GM12865 (cell line): ENCODE measurements around the gene CCDC110.

Source experiments
- DNase-seq: peaks from one replicate; pipeline ENCODE4 v3.0.0; 2010; ENCODE audit warnings: low read depth
- H3K4me3 ChIP-seq: 2 replicates; pipeline ENCODE4 v1.5.1; 2011; ENCODE audit warnings: mild to moderate bottlenecking, low read depth, low read length, control low read depth
- TF ChIP-seq, protein P1 (sequence below): IDR thresholded peaks from 2 replicates; pipeline ENCODE4 v1.5.1; 2011; ENCODE audit warnings: low read length, control low read depth, low read depth, inconsistent platforms; ENCODE audit not compliant: insufficient read depth; ENCODE audit errors: missing control alignments

Gene CCDC110

DNA sequence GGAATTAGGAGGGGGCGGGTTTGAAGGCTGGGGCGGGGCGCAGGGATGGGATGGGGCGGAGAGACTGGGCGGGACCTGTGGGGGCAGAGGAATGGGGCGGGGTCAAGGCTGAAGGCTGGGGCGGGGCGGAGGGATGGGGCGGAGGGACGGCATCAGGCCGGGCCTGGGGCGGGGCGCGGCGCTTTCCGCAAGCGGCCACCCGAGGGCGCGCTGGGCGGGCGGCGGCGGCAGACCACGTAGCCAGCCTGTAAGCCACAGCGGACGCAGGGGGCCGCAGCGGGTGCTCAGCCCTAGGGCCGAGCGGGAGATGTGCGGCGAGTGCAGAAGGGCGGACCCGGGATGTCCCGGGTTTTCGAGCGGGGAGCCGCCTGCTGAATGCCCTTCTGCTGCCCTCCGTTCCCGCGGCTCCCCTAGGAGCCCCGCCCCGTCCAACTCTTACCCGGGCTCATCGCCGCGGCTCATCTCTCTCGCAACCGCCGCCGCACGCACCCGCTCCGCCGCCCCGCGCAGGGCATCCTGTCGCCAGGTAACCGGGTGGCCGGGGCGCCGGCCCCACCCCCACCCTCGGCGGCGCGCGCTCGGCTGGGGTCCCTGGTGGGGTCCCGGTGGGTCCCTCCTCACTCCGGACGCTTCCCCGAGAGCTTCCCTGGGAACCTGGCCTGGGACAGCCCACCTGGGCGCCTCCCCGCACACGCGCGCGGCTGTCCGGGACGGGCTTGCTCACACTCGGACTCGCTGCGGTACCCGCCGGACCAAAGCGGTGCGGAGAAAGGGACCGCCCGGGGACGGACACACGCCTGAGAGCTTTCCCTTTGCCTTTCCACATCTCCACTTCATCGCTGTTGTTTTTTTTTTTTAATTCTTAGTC is at the start of gene CCDC110:
TSS of gene CCDC110 (minus strand) at position 499 of the 868 bp plus-strand sequence. CDS start at position 449, 50 bp downstream.
- TF ChIP-seq, protein P1, sequence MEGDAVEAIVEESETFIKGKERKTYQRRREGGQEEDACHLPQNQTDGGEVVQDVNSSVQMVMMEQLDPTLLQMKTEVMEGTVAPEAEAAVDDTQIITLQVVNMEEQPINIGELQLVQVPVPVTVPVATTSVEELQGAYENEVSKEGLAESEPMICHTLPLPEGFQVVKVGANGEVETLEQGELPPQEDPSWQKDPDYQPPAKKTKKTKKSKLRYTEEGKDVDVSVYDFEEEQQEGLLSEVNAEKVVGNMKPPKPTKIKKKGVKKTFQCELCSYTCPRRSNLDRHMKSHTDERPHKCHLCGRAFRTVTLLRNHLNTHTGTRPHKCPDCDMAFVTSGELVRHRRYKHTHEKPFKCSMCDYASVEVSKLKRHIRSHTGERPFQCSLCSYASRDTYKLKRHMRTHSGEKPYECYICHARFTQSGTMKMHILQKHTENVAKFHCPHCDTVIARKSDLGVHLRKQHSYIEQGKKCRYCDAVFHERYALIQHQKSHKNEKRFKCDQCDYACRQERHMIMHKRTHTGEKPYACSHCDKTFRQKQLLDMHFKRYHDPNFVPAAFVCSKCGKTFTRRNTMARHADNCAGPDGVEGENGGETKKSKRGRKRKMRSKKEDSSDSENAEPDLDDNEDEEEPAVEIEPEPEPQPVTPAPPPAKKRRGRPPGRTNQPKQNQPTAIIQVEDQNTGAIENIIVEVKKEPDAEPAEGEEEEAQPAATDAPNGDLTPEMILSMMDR: peak; percentile 64
- peak; percentile 98 for DNase-seq

DNA sequence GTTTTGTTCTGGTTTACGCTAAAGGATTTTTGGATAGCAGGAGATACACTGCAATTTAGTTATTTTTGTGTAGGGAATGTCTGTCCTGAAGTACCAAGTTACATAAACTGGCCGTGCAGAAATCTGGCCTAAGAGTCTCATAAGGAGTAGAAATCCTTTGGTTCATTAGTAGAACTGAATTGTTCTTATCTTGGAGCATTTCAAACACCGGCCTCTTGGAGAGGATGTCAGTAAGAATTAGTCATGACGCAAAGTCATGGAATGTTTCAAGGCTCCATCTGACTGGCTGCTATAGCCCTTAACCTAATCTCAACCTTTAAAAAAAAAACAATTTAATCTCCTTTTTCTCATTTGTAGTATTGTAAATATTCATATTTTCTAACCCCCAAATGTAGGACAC is 48.6 kb upstream of the CCDC110 start:
- DNase-seq: no peak
- no peak overlapping the region for H3K4me3 ChIP-seq
- TF ChIP-seq, protein P1: no peak

More for the DNA sequence above, at the start of gene CCDC110:
- H3K4me3 ChIP-seq: peak within 1 kb of the TSS; percentile 95

DNA sequence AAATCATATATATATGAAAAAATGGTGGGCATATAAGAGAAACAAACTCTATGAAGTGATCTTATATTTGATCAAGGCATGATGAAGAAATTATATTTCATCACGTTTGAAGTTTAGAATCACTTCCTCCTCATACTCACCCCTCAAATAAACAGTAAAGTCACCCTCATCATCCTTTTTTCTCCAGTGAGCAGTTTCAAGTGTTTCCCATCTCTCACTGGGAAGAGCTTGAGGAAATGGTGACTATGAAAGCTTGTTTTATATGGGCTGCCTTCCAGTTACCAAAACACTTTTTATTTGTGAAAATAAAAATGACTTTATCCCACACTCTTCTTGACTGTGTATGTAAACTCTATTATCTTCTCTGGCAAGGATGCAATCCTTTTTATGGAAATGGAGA is 47.0 kb upstream of the CCDC110 start:
- TF ChIP-seq, protein P1: no peak
- H3K4me3 ChIP-seq: no peak overlapping the region
- no peak for DNase-seq

DNA sequence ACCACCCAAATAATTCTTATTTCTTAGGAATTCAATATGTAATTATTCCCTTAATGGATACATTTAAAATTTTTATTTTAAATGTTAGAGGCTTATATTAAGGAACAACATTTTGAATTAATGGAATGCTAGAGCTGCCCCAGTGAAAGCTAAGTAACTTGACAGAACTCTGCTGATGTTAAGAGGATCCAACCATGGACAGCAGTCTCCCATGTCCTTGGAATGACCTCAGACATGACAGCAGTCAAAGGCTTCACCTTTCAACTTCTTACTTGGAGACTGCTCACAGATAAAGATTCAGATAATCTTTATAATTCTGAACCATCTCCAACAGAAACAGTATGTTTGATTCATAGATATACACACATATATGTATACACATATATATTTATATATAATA is 46.5 kb upstream of the CCDC110 start:
- TF ChIP-seq, protein P1: no peak
- DNase-seq: no peak
- no peak overlapping the region for H3K4me3 ChIP-seq

DNA sequence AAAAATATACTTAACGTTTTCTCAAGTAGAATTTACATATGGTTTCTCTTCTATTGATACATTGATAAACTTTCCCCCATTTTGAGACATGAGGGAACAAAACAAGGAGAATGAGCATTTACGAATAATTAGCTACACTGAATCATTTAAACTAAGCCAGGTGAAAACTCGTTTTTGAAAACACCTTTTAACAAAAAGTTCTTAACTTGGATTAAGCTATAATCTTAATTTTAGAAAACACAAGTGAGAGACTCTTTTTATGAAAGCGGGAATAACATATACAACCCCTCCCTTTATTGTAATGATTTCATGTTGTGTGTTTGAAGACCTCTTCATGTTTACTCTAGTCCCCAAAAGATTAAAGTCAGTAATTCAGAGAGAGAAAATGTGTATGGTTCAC is 43.7 kb upstream of the CCDC110 start:
- no peak overlapping the region for H3K4me3 ChIP-seq
- TF ChIP-seq, protein P1: no peak
- DNase-seq: no peak

DNA sequence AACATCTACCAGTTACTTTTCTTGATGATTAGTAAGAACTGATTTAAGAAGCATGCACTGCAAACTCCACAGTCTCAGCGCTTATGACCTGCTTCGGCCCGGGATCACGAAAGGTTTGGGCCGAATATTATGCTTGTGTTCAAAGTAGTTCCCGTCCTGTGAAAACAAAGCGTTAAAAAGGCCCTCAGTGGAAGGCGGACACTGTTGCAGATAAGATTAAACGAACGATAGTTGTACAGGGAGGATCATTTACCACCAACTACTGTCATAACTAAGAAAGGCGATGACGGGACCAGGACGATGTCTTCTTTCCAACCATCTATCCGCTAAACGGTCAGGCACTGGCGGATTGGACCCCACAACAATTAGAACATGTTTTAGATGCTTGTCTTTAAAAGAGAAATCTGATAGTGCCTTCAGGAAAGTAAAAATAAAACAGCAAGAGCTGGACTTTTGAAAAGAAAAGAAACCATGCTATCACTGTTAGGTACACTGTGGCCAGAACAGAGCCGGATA is 42.7 kb upstream of the CCDC110 start:
- no peak overlapping the region for H3K4me3 ChIP-seq
- no peak for DNase-seq
- TF ChIP-seq, protein P1: no peak
